Measurements from ENCODE around the gene FAR1. TPM values are rescaled to one million over a fixed set of nuclear protein-coding genes. Genes with fewer than 3 reads are reported as not detected.

The FAR1 gene
- polyA plus RNA-seq, 3 donors, result 47.2 to 77.0 (median 52.6) TPM

- Histone ChIP-seq H3K36me3 (replicated peaks in 1 of 2; ENCODE audit: control insufficient read depth in 1 of 2, insufficient read depth in 2 of 2, low read length in 2 of 2) (no peaks in the 10 kb centered on the region), H3K9ac (ENCODE audit: insufficient read depth, low read length, poor library complexity, severe bottlenecking) (no peak overlapping the region), H3K4me2 (replicated peaks; ENCODE audit: extremely low read depth, low read length, poor library complexity, severe bottlenecking) (no peak overlapping the region), H3K4me3 (replicated peaks in 1 of 3; ENCODE audit: low read depth in 2 of 3, low read length in 3 of 3) (no peak overlapping the region), H3K9me3 (replicated peaks in 1 of 2; ENCODE audit: control insufficient read depth in 1 of 2, insufficient read depth in 1 of 2, low read length in 2 of 2) (no peaks in the 10 kb centered on the region), H4K20me1 (ENCODE audit: insufficient read depth, low read length) (no peaks in the 10 kb centered on the region), H3K79me2 (ENCODE audit: insufficient read depth, low read length) (no peaks in the 10 kb centered on the region), H2AFZ (ENCODE audit: insufficient read depth, low read depth, low read length, poor library complexity, severe bottlenecking) (no peak overlapping the region), H3K27ac (ENCODE audit: low read depth in 1 of 2, low read length in 2 of 2) (no peak overlapping the region), H3K27me3 (ENCODE audit: control insufficient read depth in 2 of 2, insufficient read depth in 2 of 2, low read length in 2 of 2) (peaks cover 0 to 2% of the 10 kb centered on the region in 2 donors), H3K4me1 (ENCODE audit: control insufficient read depth in 1 of 2, insufficient read depth in 2 of 2, low read length in 2 of 2) (peaks cover 4 to 15% of the 10 kb centered on the region in 2 donors)
- peaks cover 0 to 4% (median 2%) of the 10 kb centered on the region in 3 donors for H3K27me3 Mint-ChIP-seq (ENCODE audit: low read depth in 3 of 3)
- WGBS (ENCODE audit: insufficient coverage), result 97% methylated on average over 4 of the region's 5 CpGs
- H3K4me1 Mint-ChIP-seq, result peaks cover 9% of the 10 kb centered on the region
- H3K27ac Mint-ChIP-seq, result no peak overlapping the region
- no peaks in the 10 kb centered on the region for H3K36me3 Mint-ChIP-seq
- peaks cover 0 to 3% (median 0%) of the 10 kb centered on the region in 7 donors for H3K9me3 Mint-ChIP-seq
- no peak for DNase-seq
- H3K4me3 Mint-ChIP-seq, result no peak overlapping the region
- no peak for TF ChIP-seq CTCF (IDR thresholded peaks at IDR 0.05)
- intact Hi-C loops (cut with micrococcal nuclease), result no loop called here
These were observed 33.2 kb upstream of the FAR1 start for GRCh38 chr11:13635290-13635689.

- H3K36me3 ChIP-seq (replicated peaks in 1 of 2; ENCODE audit: control insufficient read depth in 1 of 2, insufficient read depth in 2 of 2, low read length in 2 of 2), result no peaks in the 10 kb centered on the region
- H3K9ac ChIP-seq (ENCODE audit: insufficient read depth, low read length, poor library complexity, severe bottlenecking), result no peak overlapping the region
- DNase-seq, result no peak
- Mint-ChIP-seq H3K27ac (no peak overlapping the region), H3K4me1 (peaks cover 9% of the 10 kb centered on the region), H3K9me3 (peaks cover 0 to 2% (median 0%) of the 10 kb centered on the region in 7 donors), H3K27me3 (ENCODE audit: low read depth in 3 of 3) (peaks cover 2 to 4% (median 2%) of the 10 kb centered on the region in 3 donors), H3K36me3 (no peaks in the 10 kb centered on the region), H3K4me3 (no peak overlapping the region)
- intact Hi-C loops (cut with micrococcal nuclease), result no loop called here
- TF ChIP-seq CTCF (IDR thresholded peaks at IDR 0.05), result no peak
- no peak overlapping the region for H3K4me3 ChIP-seq (replicated peaks in 1 of 3; ENCODE audit: low read depth in 2 of 3, low read length in 3 of 3)
- no peaks in the 10 kb centered on the region for H4K20me1 ChIP-seq (ENCODE audit: insufficient read depth, low read length)
- peaks cover 3 to 15% of the 10 kb centered on the region in 2 donors for H3K4me1 ChIP-seq (ENCODE audit: control insufficient read depth in 1 of 2, insufficient read depth in 2 of 2, low read length in 2 of 2)
- H3K79me2 ChIP-seq (ENCODE audit: insufficient read depth, low read length), result no peaks in the 10 kb centered on the region
- H3K27ac ChIP-seq (ENCODE audit: low read depth in 1 of 2, low read length in 2 of 2), result no peak overlapping the region
- peaks cover 0 to 2% of the 10 kb centered on the region in 2 donors for H3K27me3 ChIP-seq (ENCODE audit: control insufficient read depth in 2 of 2, insufficient read depth in 2 of 2, low read length in 2 of 2)
- no peaks in the 10 kb centered on the region for H3K9me3 ChIP-seq (replicated peaks in 1 of 2; ENCODE audit: control insufficient read depth in 1 of 2, insufficient read depth in 1 of 2, low read length in 2 of 2)
- H2AFZ ChIP-seq (ENCODE audit: insufficient read depth, low read depth, low read length, poor library complexity, severe bottlenecking), result no peak overlapping the region
- no peak overlapping the region for H3K4me2 ChIP-seq (replicated peaks; ENCODE audit: extremely low read depth, low read length, poor library complexity, severe bottlenecking)
These were observed 32.7 kb upstream of the FAR1 start for GRCh38 chr11:13635804-13636203.

All from CD14-positive monocyte (primary cell).